GM18508 (cell line): ENCODE results near the gene PHACTR2.
"Not testable (repeated sequence)": the region's sequence is repeated elsewhere in the genome, so short reads cannot be mapped to it uniquely, and the experiment has no call there.

Source experiments
- ATAC-seq: cut with Tn5 transposase; IDR thresholded peaks from one replicate; pipeline ENCODE4 v1.9.1; 2021; ENCODE audit warnings: moderate number of reproducible peaks; ENCODE audit not compliant: insufficient read depth, unreplicated experiment

The PHACTR2 gene

DNA sequence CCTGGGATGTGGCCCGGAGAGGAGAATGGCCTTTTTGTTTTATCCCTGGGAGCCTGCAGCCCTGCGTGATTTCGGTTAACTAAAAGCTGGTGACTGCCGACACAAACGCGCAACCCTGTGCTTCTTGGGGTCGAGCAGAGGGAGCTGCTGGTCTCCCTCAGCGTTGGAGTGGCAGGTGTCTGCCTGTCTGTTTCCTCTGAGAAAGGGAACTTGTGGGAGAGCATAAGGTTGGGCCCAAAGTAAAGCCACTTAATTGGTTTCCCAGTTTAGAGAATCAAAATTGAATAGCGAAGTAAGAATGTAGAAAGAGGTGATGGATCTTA is 165.9 kb downstream of the PHACTR2 start:
- ATAC-seq = peak; percentile 2

DNA sequence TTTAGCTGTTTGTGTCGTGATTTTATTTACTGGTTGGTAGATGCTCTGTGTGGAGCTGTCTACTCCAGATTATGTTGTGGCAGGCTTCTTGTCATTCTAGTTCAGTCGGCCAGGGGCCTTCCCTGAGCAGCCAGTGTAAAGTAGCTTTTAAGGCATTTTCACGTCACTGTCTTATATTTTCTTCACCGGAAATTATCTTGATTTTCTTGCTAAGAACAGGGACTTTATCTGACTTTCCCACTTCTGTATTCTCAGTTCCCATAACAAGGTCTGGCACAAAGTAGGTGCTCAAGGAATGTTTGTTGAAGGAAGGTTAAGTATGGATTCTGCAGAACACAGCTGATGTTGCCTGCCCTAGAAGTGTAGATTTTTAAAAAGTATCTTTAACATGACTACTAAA is 166.2 kb downstream of the PHACTR2 start:
- no peak for ATAC-seq

DNA sequence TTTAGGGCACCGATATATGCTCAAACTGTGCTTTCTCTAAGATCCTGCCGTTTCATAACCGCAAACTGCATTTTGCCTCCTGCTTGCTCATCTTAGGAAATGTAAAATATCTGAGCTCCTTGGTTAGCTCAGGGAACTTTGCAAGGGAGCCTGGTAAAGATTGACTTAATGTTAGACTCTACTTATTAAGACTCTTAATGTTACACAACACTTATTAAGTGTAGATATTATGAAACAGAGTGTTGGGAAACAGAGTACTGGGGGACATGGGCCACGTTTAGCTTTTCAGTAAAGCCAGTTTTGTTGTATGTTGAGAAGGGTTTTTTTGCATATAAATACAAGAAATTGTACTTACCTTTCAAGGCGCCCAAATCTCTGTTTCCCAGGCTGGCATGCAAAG is 167.3 kb downstream of the PHACTR2 start:
- no peak for ATAC-seq

- ATAC-seq = not testable (repeated sequence)
Measured at GRCh38 chr6:143851706-143852105, 173.9 kb downstream of the PHACTR2 start.

GRCh38 chr6:143855057-143855456 is 177.3 kb downstream of the PHACTR2 start:
- ATAC-seq = not testable (repeated sequence)

GRCh38 chr6:143856762-143857161 is 179.0 kb downstream of the PHACTR2 start:
- ATAC-seq = not testable (repeated sequence)

- ATAC-seq = no peak
Measured at GRCh38 chr6:143857651-143858050, 179.9 kb downstream of the PHACTR2 start.

DNA sequence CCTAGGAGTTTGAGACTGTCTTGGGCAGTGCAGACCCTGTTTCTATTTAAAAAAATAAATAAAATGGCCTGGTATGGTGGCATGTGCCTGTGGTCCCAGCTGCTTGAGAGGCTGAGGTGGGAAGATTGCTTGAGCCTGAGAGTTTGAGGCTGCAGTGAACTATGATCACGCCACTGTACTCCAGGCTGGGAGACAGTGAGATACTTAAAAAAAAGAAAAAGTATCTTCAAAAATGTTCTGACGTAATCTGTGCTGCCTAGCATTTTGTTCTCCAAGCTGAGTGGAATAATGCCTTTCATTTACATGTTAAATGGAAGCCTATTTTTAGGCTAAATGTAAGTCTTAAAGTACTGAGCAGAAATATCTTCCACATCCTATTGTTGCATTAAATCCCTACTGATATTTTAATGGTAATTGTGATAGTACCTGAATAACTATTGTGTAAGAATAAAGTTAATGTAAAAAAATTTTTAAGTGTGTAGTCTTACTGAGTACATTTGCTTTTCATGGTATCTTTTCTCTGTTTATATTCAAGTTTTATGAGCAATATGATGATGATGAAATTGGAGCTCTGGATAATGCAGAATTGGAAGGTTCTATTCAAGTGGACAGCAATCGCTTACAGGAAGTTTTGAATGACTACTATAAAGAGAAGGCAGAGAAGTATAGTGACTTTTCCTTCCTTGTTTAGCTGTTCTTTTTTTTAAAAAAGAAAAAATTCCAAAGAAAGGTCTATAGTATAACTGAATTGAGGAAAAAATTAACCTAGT is 182.3 kb downstream of the PHACTR2 start:
- no peak for ATAC-seq

GRCh38 chr6:143863771-143864170 is 186.0 kb downstream of the PHACTR2 start:
- no peak for ATAC-seq

DNA sequence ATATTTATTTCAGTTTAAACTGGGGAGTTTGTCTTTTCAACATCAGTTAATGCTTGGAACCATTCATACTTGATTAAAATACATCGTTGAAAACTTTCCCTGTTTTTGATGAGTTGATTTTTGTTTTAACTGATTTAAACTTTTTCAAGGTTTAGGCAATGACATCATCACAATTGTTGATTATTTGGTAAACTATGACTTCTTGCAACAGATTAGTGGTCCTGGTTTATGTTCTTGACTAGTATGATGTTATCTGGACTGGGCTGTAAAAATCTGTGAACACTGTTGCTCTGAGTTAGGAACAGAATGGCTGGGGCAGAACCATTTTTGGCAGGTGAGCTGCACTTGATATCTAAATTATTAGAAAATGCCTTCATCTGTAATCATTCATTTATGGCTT is 186.5 kb downstream of the PHACTR2 start, which contains the start of gene ZC2HC1B:
ZC2HC1B (plus strand) TSS at position 241 of the 400 bp plus-strand sequence; CDS start at position 307, 66 bp downstream.
- ATAC-seq = no peak

DNA sequence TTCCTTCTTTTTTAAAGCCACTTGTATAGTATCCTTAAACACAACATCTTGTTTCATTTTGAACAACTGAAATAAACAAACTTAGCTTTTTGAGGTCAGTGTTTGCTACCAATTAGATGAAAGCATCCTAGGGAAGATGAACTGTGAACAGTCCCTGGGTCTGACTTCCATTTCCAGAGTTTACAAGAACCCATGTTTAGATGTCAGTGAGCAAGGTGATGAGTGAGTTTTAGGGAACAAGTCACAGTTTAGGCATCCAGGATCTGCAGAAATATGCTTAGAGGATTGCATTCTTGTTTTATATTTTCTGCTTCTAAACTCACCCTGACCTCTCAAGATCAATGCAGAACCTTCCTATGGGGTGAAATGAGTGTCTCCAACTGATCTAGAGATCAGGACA is 189.5 kb downstream of the PHACTR2 start:
- ATAC-seq = no peak

DNA sequence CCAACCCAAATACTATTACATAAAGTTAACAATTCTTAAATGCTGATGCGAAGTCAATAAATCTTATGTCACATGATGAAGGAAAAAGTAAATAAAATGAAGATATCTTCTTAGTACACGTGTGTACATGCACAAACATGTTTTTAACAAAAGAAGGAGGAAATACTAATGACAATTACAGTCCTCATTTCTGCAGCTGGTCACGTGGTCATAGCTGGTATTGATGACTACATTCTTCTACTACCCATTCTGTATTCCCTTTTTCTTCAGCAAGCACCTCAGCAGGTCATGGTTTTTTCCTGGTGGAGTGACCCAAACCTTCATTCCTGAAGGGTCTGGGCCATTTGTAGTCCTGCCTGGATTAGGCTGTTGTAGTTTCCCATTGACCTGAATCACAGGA is 191.0 kb downstream of the PHACTR2 start:
- not testable (repeated sequence) for ATAC-seq

DNA sequence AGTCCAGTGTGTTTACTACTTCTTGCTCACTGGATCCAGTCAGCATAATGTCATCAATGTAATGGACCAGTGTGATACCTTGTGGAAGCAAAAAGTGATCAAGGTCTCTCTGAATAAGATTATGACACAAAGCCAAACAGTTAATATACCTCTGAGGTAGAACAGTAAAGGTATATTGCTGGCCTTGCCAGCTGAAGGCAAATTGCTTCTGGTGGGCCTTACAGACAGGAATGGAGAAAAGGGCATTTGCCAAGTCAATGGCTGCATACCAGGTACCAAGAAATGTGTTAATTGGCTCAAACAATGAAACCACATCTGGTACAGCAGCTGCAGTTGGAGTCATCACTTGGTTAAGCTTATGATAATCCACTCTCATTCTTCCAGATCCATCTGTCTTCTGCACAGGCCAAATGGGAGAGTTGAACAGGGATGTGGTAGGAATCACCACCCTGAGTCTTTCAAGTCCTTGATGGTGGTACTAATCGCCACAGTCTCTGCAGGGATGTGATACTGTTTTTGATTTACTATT is 193.5 kb downstream of the PHACTR2 start:
- ATAC-seq = not testable (repeated sequence)

- peak; percentile 97 for ATAC-seq
Measured at GRCh38 chr6:143872201-143872600, 194.4 kb downstream of the PHACTR2 start.

DNA sequence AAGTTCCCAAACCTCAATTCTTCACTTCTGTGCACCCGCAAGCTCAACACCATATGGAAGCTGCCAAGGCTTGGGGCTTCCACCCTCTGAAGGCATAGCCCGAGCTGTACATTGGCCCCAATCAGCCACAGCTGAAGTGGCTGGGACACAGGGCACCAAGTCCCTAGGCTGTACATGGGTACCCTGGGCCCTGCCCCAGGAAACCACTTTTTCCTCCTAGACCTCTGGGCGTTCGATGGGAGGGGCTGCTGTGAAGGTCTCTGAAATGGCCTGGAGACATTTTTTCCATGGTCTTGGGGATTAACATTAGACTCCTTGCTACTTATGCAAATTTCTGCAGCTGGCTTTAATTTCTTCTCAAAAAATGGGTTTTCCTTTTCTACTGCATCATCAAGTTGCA is 195.8 kb downstream of the PHACTR2 start:
- ATAC-seq = not testable (repeated sequence)

GRCh38 chr6:143874503-143874902 is 196.7 kb downstream of the PHACTR2 start:
- ATAC-seq = not testable (repeated sequence)

- no peak for ATAC-seq
Measured at GRCh38 chr6:143877584-143878271, 200.0 kb downstream of the PHACTR2 start.

- ATAC-seq = no peak
Measured at GRCh38 chr6:143878272-143878760, 200.6 kb downstream of the PHACTR2 start.

- ATAC-seq = no peak
Measured at GRCh38 chr6:143880412-143880811, 202.6 kb downstream of the PHACTR2 start.
